WTC11 (cell line): ENCODE data around the gene ATG2A.

Experiments used
- CREM ChIP-seq: sonication (generic); formaldehyde crosslinking; IDR thresholded peaks from 2 replicates; pipeline ENCODE4 v1.8.1; 2022; ENCODE audit warnings: mild to moderate bottlenecking, missing genetic modification reagents, moderate library complexity
- HMGA2 ChIP-seq: fragments of 250-450 bp; sonication (Bioruptor Pico); IDR thresholded peaks from 2 replicates; pipeline ENCODE4 v1.4.0; 2021; ENCODE audit warnings: mild to moderate bottlenecking, moderate library complexity
- SMAD3 ChIP-seq: sonication (generic); formaldehyde crosslinking; IDR thresholded peaks from 2 replicates; pipeline ENCODE4 v1.8.0; 2022; ENCODE audit warnings: missing genetic modification reagents, mild to moderate bottlenecking, borderline replicate concordance
- SP1 ChIP-seq: sonication (generic); formaldehyde crosslinking; conservative IDR thresholded peaks from 2 replicates; pipeline ENCODE4 v1.8.1; 2022; ENCODE audit warnings: missing genetic modification reagents
- ZNF416 ChIP-seq: fragments of 250-450 bp; sonication (Bioruptor Pico); IDR thresholded peaks from 2 replicates; pipeline ENCODE4 v1.9.0; 2021; ENCODE audit warnings: mild to moderate bottlenecking, inconsistent platforms
- TF ChIP-seq, protein P1 (sequence below): fragments of 200-600 bp; IDR thresholded peaks from 2 replicates; pipeline ENCODE4 v1.8.0; 2022; ENCODE audit warnings: antibody characterized with exemption
- TF ChIP-seq, protein P2 (sequence below): sonication (generic); formaldehyde crosslinking; IDR thresholded peaks from 2 replicates; pipeline ENCODE4 v1.8.1; 2022; ENCODE audit warnings: missing genetic modification reagents, borderline replicate concordance
- TF ChIP-seq, protein P3 (sequence below): sonication (generic); formaldehyde crosslinking; IDR thresholded peaks from 2 replicates; pipeline ENCODE4 v1.8.0; 2023; ENCODE audit warnings: missing genetic modification reagents
- TF ChIP-seq, protein P4 (sequence below): sonication (generic); formaldehyde crosslinking; IDR thresholded peaks from 2 replicates; pipeline ENCODE4 v1.8.1; 2022; ENCODE audit warnings: mild to moderate bottlenecking, missing genetic modification reagents, moderate library complexity, borderline replicate concordance
- TF ChIP-seq, protein P5 (sequence below): sonication (generic); formaldehyde crosslinking; IDR thresholded peaks from 2 replicates; pipeline ENCODE4 v1.8.0; 2023; ENCODE audit warnings: missing genetic modification reagents, mild to moderate bottlenecking, borderline replicate concordance
- TF ChIP-seq, protein P6 (sequence below): sonication (generic); formaldehyde crosslinking; IDR thresholded peaks from 2 replicates; pipeline ENCODE4 v1.8.0; 2022; ENCODE audit warnings: mild to moderate bottlenecking, missing genetic modification reagents
- TF ChIP-seq, protein P7 (sequence below): sonication (generic); formaldehyde crosslinking; IDR thresholded peaks from 2 replicates; pipeline ENCODE4 v1.8.0; 2022; ENCODE audit warnings: mild to moderate bottlenecking, missing genetic modification reagents

DNA sequence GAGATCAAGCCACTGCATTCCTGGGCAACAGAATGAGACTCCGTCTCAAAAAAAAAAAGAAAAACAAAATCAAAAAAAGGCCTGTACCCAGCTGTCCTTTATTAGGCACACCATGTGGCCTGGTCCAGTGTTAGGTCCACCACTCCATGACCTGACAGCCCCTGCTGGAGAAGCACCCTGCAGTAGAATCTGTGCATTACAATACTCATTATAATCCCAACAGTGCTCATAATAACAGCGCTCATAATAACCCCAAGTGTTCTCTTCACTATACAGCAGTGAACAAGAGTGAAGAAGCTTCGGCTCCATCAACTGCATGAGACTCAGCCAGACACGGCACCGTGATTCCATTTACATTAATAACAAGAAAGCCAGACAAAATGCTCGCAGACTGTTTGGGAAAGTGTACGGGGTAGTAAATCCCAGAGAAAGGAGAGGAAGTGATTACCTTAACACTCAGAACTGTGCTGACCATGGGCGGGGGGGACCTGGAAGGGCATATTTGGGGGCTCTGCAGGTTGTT is 29.7 kb downstream of the ATG2A start:
- TF ChIP-seq, protein P1, sequence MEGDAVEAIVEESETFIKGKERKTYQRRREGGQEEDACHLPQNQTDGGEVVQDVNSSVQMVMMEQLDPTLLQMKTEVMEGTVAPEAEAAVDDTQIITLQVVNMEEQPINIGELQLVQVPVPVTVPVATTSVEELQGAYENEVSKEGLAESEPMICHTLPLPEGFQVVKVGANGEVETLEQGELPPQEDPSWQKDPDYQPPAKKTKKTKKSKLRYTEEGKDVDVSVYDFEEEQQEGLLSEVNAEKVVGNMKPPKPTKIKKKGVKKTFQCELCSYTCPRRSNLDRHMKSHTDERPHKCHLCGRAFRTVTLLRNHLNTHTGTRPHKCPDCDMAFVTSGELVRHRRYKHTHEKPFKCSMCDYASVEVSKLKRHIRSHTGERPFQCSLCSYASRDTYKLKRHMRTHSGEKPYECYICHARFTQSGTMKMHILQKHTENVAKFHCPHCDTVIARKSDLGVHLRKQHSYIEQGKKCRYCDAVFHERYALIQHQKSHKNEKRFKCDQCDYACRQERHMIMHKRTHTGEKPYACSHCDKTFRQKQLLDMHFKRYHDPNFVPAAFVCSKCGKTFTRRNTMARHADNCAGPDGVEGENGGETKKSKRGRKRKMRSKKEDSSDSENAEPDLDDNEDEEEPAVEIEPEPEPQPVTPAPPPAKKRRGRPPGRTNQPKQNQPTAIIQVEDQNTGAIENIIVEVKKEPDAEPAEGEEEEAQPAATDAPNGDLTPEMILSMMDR: no peak
- TF ChIP-seq, protein P2, sequence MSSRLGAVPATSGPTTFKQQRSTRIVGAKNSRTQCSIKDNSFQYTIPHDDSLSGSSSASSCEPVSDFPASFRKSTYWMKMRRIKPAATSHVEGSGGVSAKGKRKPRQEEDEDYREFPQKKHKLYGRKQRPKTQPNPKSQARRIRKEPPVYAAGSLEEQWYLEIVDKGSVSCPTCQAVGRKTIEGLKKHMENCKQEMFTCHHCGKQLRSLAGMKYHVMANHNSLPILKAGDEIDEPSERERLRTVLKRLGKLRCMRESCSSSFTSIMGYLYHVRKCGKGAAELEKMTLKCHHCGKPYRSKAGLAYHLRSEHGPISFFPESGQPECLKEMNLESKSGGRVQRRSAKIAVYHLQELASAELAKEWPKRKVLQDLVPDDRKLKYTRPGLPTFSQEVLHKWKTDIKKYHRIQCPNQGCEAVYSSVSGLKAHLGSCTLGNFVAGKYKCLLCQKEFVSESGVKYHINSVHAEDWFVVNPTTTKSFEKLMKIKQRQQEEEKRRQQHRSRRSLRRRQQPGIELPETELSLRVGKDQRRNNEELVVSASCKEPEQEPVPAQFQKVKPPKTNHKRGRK (CRISPR knock-in tag): no peak
- no peak for TF ChIP-seq SP1 (CRISPR knock-in tag)
- no peak for TF ChIP-seq SMAD3 (CRISPR knock-in tag)
- TF ChIP-seq, protein P3, sequence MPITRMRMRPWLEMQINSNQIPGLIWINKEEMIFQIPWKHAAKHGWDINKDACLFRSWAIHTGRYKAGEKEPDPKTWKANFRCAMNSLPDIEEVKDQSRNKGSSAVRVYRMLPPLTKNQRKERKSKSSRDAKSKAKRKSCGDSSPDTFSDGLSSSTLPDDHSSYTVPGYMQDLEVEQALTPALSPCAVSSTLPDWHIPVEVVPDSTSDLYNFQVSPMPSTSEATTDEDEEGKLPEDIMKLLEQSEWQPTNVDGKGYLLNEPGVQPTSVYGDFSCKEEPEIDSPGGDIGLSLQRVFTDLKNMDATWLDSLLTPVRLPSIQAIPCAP (CRISPR knock-in tag): no peak
- TF ChIP-seq, protein P4, sequence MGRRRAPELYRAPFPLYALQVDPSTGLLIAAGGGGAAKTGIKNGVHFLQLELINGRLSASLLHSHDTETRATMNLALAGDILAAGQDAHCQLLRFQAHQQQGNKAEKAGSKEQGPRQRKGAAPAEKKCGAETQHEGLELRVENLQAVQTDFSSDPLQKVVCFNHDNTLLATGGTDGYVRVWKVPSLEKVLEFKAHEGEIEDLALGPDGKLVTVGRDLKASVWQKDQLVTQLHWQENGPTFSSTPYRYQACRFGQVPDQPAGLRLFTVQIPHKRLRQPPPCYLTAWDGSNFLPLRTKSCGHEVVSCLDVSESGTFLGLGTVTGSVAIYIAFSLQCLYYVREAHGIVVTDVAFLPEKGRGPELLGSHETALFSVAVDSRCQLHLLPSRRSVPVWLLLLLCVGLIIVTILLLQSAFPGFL (CRISPR knock-in tag): no peak
- TF ChIP-seq ZNF416 (CRISPR knock-in tag): no peak
- no peak for TF ChIP-seq HMGA2
- TF ChIP-seq, protein P5, sequence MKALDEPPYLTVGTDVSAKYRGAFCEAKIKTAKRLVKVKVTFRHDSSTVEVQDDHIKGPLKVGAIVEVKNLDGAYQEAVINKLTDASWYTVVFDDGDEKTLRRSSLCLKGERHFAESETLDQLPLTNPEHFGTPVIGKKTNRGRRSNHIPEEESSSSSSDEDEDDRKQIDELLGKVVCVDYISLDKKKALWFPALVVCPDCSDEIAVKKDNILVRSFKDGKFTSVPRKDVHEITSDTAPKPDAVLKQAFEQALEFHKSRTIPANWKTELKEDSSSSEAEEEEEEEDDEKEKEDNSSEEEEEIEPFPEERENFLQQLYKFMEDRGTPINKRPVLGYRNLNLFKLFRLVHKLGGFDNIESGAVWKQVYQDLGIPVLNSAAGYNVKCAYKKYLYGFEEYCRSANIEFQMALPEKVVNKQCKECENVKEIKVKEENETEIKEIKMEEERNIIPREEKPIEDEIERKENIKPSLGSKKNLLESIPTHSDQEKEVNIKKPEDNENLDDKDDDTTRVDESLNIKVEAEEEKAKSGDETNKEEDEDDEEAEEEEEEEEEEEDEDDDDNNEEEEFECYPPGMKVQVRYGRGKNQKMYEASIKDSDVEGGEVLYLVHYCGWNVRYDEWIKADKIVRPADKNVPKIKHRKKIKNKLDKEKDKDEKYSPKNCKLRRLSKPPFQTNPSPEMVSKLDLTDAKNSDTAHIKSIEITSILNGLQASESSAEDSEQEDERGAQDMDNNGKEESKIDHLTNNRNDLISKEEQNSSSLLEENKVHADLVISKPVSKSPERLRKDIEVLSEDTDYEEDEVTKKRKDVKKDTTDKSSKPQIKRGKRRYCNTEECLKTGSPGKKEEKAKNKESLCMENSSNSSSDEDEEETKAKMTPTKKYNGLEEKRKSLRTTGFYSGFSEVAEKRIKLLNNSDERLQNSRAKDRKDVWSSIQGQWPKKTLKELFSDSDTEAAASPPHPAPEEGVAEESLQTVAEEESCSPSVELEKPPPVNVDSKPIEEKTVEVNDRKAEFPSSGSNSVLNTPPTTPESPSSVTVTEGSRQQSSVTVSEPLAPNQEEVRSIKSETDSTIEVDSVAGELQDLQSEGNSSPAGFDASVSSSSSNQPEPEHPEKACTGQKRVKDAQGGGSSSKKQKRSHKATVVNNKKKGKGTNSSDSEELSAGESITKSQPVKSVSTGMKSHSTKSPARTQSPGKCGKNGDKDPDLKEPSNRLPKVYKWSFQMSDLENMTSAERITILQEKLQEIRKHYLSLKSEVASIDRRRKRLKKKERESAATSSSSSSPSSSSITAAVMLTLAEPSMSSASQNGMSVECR (CRISPR knock-in tag): no peak
- TF ChIP-seq, protein P6, sequence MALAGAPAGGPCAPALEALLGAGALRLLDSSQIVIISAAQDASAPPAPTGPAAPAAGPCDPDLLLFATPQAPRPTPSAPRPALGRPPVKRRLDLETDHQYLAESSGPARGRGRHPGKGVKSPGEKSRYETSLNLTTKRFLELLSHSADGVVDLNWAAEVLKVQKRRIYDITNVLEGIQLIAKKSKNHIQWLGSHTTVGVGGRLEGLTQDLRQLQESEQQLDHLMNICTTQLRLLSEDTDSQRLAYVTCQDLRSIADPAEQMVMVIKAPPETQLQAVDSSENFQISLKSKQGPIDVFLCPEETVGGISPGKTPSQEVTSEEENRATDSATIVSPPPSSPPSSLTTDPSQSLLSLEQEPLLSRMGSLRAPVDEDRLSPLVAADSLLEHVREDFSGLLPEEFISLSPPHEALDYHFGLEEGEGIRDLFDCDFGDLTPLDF (CRISPR knock-in tag): no peak
- no peak for TF ChIP-seq CREM (CRISPR knock-in tag)
- TF ChIP-seq, protein P7, sequence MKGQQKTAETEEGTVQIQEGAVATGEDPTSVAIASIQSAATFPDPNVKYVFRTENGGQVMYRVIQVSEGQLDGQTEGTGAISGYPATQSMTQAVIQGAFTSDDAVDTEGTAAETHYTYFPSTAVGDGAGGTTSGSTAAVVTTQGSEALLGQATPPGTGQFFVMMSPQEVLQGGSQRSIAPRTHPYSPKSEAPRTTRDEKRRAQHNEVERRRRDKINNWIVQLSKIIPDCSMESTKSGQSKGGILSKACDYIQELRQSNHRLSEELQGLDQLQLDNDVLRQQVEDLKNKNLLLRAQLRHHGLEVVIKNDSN (CRISPR knock-in tag): no peak
